Measurements from ENCODE around the gene BSN. TPM values are rescaled to one million over a fixed set of nuclear protein-coding genes. Genes with fewer than 3 reads are reported as not detected.

The BSN gene
- total and polyA plus RNA-seq, 2 donors (not counting 1 experiment from before 2014, with no cell fraction given): 0.03 to 0.20 TPM

- Histone ChIP-seq H3K9ac (ENCODE audit: low read length) (no peak overlapping the region), H3K9me3 (ENCODE audit: control extremely low read depth in 1 of 3, control insufficient read depth in 2 of 3, insufficient read depth in 1 of 3, low read length in 2 of 3) (no peaks in the 10 kb centered on the region), H3K27ac (ENCODE audit: low read length in 2 of 2) (no peak overlapping the region), H2AFZ (ENCODE audit: insufficient read depth, low read depth, low read length, poor library complexity, severe bottlenecking) (no peak overlapping the region), H3K79me2 (ENCODE audit: control insufficient read depth, insufficient read depth, low read length) (no peaks in the 10 kb centered on the region), H3K27me3 (replicated peaks in 1 of 4; ENCODE audit: control extremely low read depth in 1 of 4, control insufficient read depth in 3 of 4, insufficient read depth in 4 of 4, low read length in 3 of 4) (no peaks in the 10 kb centered on the region), H3K4me3 (ENCODE audit: control extremely low read depth in 1 of 5, extremely low read depth in 1 of 5, insufficient read depth in 1 of 5, low read depth in 2 of 5, low read length in 4 of 5) (no peak overlapping the region), H3K4me1 (ENCODE audit: control insufficient read depth in 2 of 2, insufficient read depth in 2 of 2, low read length in 2 of 2) (no peaks in the 10 kb centered on the region), H4K20me1 (ENCODE audit: control insufficient read depth, insufficient read depth, low read length, poor library complexity, severe bottlenecking) (no peaks in the 10 kb centered on the region), H3K36me3 (replicated peaks in 1 of 2; ENCODE audit: control extremely low read depth in 1 of 2, control insufficient read depth in 1 of 2, extremely low read depth in 1 of 2, insufficient read depth in 2 of 2, low read length in 1 of 2) (no peaks in the 10 kb centered on the region), H3K4me2 (replicated peaks; ENCODE audit: low read depth, low read length, poor library complexity, severe bottlenecking) (no peak overlapping the region)
- no peak for DNase-seq
- no peak for ATAC-seq (ENCODE audit: low read depth)
- Mint-ChIP-seq H3K9me3 (ENCODE audit: insufficient read depth) (no peaks in the 10 kb centered on the region), H3K27me3 (no peaks in the 10 kb centered on the region), H3K4me1 (no peaks in the 10 kb centered on the region), H3K4me3 (no peak overlapping the region), H3K27ac (no peak overlapping the region)
- intact Hi-C loops (cut with micrococcal nuclease): no loop called here
- WGBS (ENCODE audit: insufficient coverage): 95% methylated on average over 2 of the region's 2 CpGs
- no peak for TF ChIP-seq CTCF (IDR thresholded peaks at IDR 0.05)
- TF ChIP-seq EZH2 (IDR thresholded peaks at IDR 0.05; ENCODE audit: borderline replicate concordance, insufficient read depth, low read depth, low read length, poor library complexity, severe bottlenecking): no peak
- POLR2A ChIA-PET: no interaction called here
- CTCF ChIA-PET: no interaction called here
Measured at GRCh38 chr3:49606427-49606826, 52.1 kb downstream of the BSN start.

DNA sequence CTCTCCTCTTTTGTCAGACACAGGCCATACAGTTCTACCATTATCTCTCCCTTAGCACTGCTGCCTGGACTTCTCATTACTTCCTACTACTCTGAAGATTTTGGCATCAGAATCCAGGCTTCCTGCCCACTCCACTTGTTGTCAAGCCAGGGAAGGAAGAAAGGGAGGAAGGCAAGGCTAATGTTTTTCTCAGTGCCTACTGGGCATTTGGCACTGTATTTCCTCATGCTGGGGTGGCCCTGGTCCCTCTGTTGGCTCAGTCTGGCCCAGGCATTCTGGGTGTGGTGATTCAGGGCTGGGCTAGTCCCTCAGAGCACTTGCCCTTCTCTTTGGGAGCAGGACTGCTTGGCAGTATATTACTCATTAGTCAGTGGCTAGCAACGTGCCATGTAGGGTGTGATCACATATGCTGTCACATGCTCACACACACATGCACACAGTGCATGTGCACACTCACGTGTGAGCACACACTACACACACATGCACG, 52.9 kb downstream of the BSN start:
- H3K9me3 ChIP-seq (ENCODE audit: control extremely low read depth in 1 of 3, control insufficient read depth in 2 of 3, insufficient read depth in 1 of 3, low read length in 2 of 3): no peaks in the 10 kb centered on the region
- H3K9ac ChIP-seq (ENCODE audit: low read length): no peak overlapping the region
- no peak overlapping the region for H3K27ac Mint-ChIP-seq
- no peaks in the 10 kb centered on the region for H3K9me3 Mint-ChIP-seq (ENCODE audit: insufficient read depth)
- H3K4me1 Mint-ChIP-seq: no peaks in the 10 kb centered on the region
- H3K4me3 ChIP-seq (ENCODE audit: control extremely low read depth in 1 of 5, extremely low read depth in 1 of 5, insufficient read depth in 1 of 5, low read depth in 2 of 5, low read length in 4 of 5): no peak overlapping the region
- DNase-seq (no peak), ATAC-seq (ENCODE audit: low read depth) (no peak)
- H3K4me1 ChIP-seq (ENCODE audit: control insufficient read depth in 2 of 2, insufficient read depth in 2 of 2, low read length in 2 of 2): no peaks in the 10 kb centered on the region
- H3K27me3 Mint-ChIP-seq: no peaks in the 10 kb centered on the region
- intact Hi-C loops (cut with micrococcal nuclease): no loop called here
- POLR2A ChIA-PET: no interaction called here
- no peak overlapping the region for H3K4me3 Mint-ChIP-seq
- no peak for TF ChIP-seq EZH2 (IDR thresholded peaks at IDR 0.05; ENCODE audit: borderline replicate concordance, insufficient read depth, low read depth, low read length, poor library complexity, severe bottlenecking)
- 93% methylated on average over 2 of the region's 3 CpGs for WGBS (ENCODE audit: insufficient coverage)
- no peaks in the 10 kb centered on the region for H3K36me3 ChIP-seq (replicated peaks in 1 of 2; ENCODE audit: control extremely low read depth in 1 of 2, control insufficient read depth in 1 of 2, extremely low read depth in 1 of 2, insufficient read depth in 2 of 2, low read length in 1 of 2)
- no peaks in the 10 kb centered on the region for H3K79me2 ChIP-seq (ENCODE audit: control insufficient read depth, insufficient read depth, low read length)
- H3K27me3 ChIP-seq (replicated peaks in 1 of 4; ENCODE audit: control extremely low read depth in 1 of 4, control insufficient read depth in 3 of 4, insufficient read depth in 4 of 4, low read length in 3 of 4): no peaks in the 10 kb centered on the region
- H3K4me2 ChIP-seq (replicated peaks; ENCODE audit: low read depth, low read length, poor library complexity, severe bottlenecking): no peak overlapping the region
- CTCF ChIA-PET: no interaction called here
- H2AFZ ChIP-seq (ENCODE audit: insufficient read depth, low read depth, low read length, poor library complexity, severe bottlenecking): no peak overlapping the region
- H4K20me1 ChIP-seq (ENCODE audit: control insufficient read depth, insufficient read depth, low read length, poor library complexity, severe bottlenecking): no peaks in the 10 kb centered on the region
- no peak overlapping the region for H3K27ac ChIP-seq (ENCODE audit: low read length in 2 of 2)
